KMS-11 (cell line): Measurements from ENCODE around the gene RHOV.
A peak's percentile ranks its signal among the peaks of the same experiment; 100 is the strongest.

Source experiments
- H2AFZ ChIP-seq: fragments of 200-600 bp; sonication (generic); 2 replicates; pipeline ENCODE4 v1.6.1; 2016; ENCODE audit warnings: antibody characterized with exemption, mixed run types, low read depth
- H3K27ac ChIP-seq: fragments of 200-600 bp; sonication (generic); 2 replicates; pipeline ENCODE4 v1.6.1; 2016; ENCODE audit warnings: mild to moderate bottlenecking, mixed run types
- H3K27me3 ChIP-seq: fragments of 200-600 bp; sonication (generic); 2 replicates; pipeline ENCODE4 v1.6.1; 2017; ENCODE audit warnings: mild to moderate bottlenecking, low read depth, mixed run types, moderate library complexity; ENCODE audit not compliant: insufficient read depth
- H3K36me3 ChIP-seq: fragments of 200-600 bp; sonication (generic); 2 replicates; pipeline ENCODE4 v1.6.1; 2017; ENCODE audit warnings: mild to moderate bottlenecking, mixed run types; ENCODE audit not compliant: insufficient read depth
- H3K4me1 ChIP-seq: fragments of 200-600 bp; sonication (generic); 2 replicates; pipeline ENCODE4 v1.6.1; 2016; ENCODE audit warnings: mild to moderate bottlenecking, low read depth, mixed run types; ENCODE audit not compliant: poor library complexity, severe bottlenecking
- H3K4me2 ChIP-seq: fragments of 200-600 bp; sonication (generic); 2 replicates; pipeline ENCODE4 v1.7.0; 2016; ENCODE audit warnings: mild to moderate bottlenecking, mixed run types
- H3K4me3 ChIP-seq: fragments of 200-600 bp; sonication (generic); IDR thresholded peaks from 2 replicates; pipeline ENCODE4 v1.6.1; 2017; ENCODE audit warnings: low read depth, low read length, mixed read lengths; ENCODE audit not compliant: insufficient read depth
- H3K79me2 ChIP-seq: fragments of 200-600 bp; sonication (generic); 2 replicates; pipeline ENCODE4 v1.6.1; 2016; ENCODE audit warnings: low read depth, mixed run types; ENCODE audit not compliant: insufficient read depth
- H3K9ac ChIP-seq: fragments of 200-600 bp; sonication (generic); 2 replicates; pipeline ENCODE4 v1.6.1; 2016; ENCODE audit warnings: mild to moderate bottlenecking, mixed run types
- H4K20me1 ChIP-seq: fragments of 200-600 bp; sonication (generic); 2 replicates; pipeline ENCODE4 v1.6.1; 2016; ENCODE audit warnings: mild to moderate bottlenecking, mixed run types; ENCODE audit not compliant: insufficient read depth
- TF ChIP-seq, protein P1 (sequence below): fragments of 200-600 bp; sonication (generic); conservative IDR thresholded peaks from 2 replicates; pipeline ENCODE4 v1.6.1; 2017; ENCODE audit warnings: low read depth, mild to moderate bottlenecking, antibody characterized with exemption, low read length, moderate library complexity, mixed read lengths

Gene RHOV

GRCh38 chr15:40853241-40853890 is 20.7 kb downstream of the RHOV start:
- H2AFZ ChIP-seq, result no peak overlapping the region

GRCh38 chr15:40852529-40852928 is 21.5 kb downstream of the RHOV start:
- Histone ChIP-seq H3K9ac (no peak overlapping the region), H3K4me2 (no peak overlapping the region), H3K27me3 (no peaks in the 10 kb centered on the region), H3K27ac (no peak overlapping the region), H3K36me3 (no peaks in the 10 kb centered on the region), H4K20me1 (no peaks in the 10 kb centered on the region), H2AFZ (no peak overlapping the region), H3K4me1 (peaks cover 10% of the 10 kb centered on the region), H3K4me3 (no peak overlapping the region), H3K79me2 (no peaks in the 10 kb centered on the region)
- TF ChIP-seq, protein P1, sequence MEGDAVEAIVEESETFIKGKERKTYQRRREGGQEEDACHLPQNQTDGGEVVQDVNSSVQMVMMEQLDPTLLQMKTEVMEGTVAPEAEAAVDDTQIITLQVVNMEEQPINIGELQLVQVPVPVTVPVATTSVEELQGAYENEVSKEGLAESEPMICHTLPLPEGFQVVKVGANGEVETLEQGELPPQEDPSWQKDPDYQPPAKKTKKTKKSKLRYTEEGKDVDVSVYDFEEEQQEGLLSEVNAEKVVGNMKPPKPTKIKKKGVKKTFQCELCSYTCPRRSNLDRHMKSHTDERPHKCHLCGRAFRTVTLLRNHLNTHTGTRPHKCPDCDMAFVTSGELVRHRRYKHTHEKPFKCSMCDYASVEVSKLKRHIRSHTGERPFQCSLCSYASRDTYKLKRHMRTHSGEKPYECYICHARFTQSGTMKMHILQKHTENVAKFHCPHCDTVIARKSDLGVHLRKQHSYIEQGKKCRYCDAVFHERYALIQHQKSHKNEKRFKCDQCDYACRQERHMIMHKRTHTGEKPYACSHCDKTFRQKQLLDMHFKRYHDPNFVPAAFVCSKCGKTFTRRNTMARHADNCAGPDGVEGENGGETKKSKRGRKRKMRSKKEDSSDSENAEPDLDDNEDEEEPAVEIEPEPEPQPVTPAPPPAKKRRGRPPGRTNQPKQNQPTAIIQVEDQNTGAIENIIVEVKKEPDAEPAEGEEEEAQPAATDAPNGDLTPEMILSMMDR, result no peak

More at GRCh38 chr15:40853241-40853890, 20.7 kb downstream of the RHOV start:
- H3K9ac ChIP-seq, result no peak overlapping the region
- H3K4me2 ChIP-seq, result no peak overlapping the region
- H3K36me3 ChIP-seq, result no peaks in the 10 kb centered on the region
- H3K4me3 ChIP-seq, result no peak overlapping the region
- peaks cover 13% of the 10 kb centered on the region for H3K4me1 ChIP-seq
- TF ChIP-seq, protein P1, result no peak
- H3K79me2 ChIP-seq, result no peaks in the 10 kb centered on the region
- no peaks in the 10 kb centered on the region for H4K20me1 ChIP-seq
- H3K27me3 ChIP-seq, result no peaks in the 10 kb centered on the region
- H3K27ac ChIP-seq, result no peak overlapping the region

DNA sequence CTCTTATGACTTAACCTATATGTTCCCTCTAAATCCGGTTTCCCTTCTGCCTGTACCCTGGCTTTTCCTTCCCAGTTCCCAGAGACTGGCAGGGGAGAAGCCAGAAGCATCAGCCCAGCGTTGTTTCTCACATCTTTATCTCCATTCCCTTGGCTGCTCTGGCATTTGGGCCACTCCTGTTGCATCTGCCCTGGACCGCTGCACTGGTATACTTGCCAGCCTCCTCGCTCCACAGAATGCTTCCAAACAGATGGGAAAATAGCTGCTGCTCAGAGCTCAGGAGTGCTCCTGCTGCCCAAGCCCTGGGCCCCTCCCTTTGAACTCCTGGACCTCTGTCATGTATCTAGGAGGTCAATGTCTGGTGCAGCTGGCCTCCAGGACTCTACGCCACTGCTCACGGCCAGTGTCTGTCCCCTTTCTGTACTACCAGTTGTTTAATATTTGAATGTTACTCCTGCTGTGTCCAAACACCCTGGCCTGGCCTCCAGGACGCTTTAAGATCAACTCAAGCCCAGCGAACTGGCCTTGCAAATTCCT is 23.4 kb downstream of the RHOV start:
- no peaks in the 10 kb centered on the region for H4K20me1 ChIP-seq
- no peaks in the 10 kb centered on the region for H3K79me2 ChIP-seq
- no peak overlapping the region for H3K4me3 ChIP-seq
- H3K36me3 ChIP-seq, result no peaks in the 10 kb centered on the region
- peaks cover 12% of the 10 kb centered on the region for H3K4me1 ChIP-seq
- H3K27ac ChIP-seq, result no peak overlapping the region
- no peak overlapping the region for H3K9ac ChIP-seq
- H2AFZ ChIP-seq, result no peak overlapping the region
- no peaks in the 10 kb centered on the region for H3K27me3 ChIP-seq
- no peak overlapping the region for H3K4me2 ChIP-seq
- TF ChIP-seq, protein P1, result no peak

- Histone ChIP-seq H3K4me3 (no peak overlapping the region), H3K9ac (no peak overlapping the region), H3K27me3 (peaks cover 4% of the 10 kb centered on the region), H3K36me3 (no peaks in the 10 kb centered on the region), H3K4me1 (peaks cover 12% of the 10 kb centered on the region), H2AFZ (no peak overlapping the region), H3K4me2 (peak overlapping the region; percentile 18; the same call in 1 of the 2 replicates), H4K20me1 (no peaks in the 10 kb centered on the region), H3K27ac (no peak overlapping the region), H3K79me2 (no peaks in the 10 kb centered on the region)
- TF ChIP-seq, protein P1, result no peak
Observed at GRCh38 chr15:40847223-40847961, 26.6 kb downstream of the RHOV start.
